Measurements from ENCODE around the gene ITGB6. TPM values are rescaled to one million over a fixed set of nuclear protein-coding genes. Genes with fewer than 3 reads are reported as not detected.

The ITGB6 gene
- polyA plus RNA-seq, 2 of the 4 experiments (the other 2 are of a cell fraction): 4.2 to 5.0 TPM

GRCh38 chr2:160076914-160077313 lies 123.2 kb downstream of the ITGB6 start:
- no peak overlapping the region for H3K4me3 ChIP-seq
- POLR2A ChIA-PET: no interaction called here

GRCh38 chr2:160076241-160076640 lies 123.8 kb downstream of the ITGB6 start:
- Histone ChIP-seq H3K27ac (no peak overlapping the region), H3K4me1 (peaks cover 14% of the 10 kb centered on the region; the same call in 2 of the 3 replicates), H3K4me3 (no peak overlapping the region), H3K4me2 (peak overlapping the region; percentile 8; the same call in 2 of the 3 replicates), H3K9me3 (no peaks in the 10 kb centered on the region)
- ChIA-PET POLR2A (no interaction called here), CTCF (interaction anchor here (0.6 to 4.0 kb wide), 4 partner anchors 10 to 21 kb away, joined by 3 to 28 read pairs (median 8); no protein-coding TSS in a partner anchor)
- ATAC-seq: no peak
- 83% methylated on average over 2 of the region's 2 CpGs for WGBS (ENCODE audit: missing lambda C conversion rate)
- FAIRE-seq: no peak
- TF ChIP-seq REST (IDR thresholded peaks at IDR 0.05): no peak
- no peak for TF ChIP-seq KDM1A (IDR thresholded peaks at IDR 0.05; ENCODE audit: low read depth)
- TF ChIP-seq GATA3 (IDR thresholded peaks at IDR 0.05; ENCODE audit: borderline replicate concordance): no peak
- no peak for TF ChIP-seq CTCF (IDR thresholded peaks at IDR 0.05)
- TF ChIP-seq HES2 (IDR thresholded peaks at IDR 0.05): no peak
- no peak for TF ChIP-seq SMC3 (IDR thresholded peaks at IDR 0.05)
- TF ChIP-seq POLR2AphosphoS2 (conservative IDR thresholded peaks at IDR 0.05; ENCODE audit: low read length): no peak
- TF ChIP-seq RNF2 (IDR thresholded peaks at IDR 0.05; ENCODE audit: borderline replicate concordance, low read depth): no peak
- TF ChIP-seq CBX2 (IDR thresholded peaks at IDR 0.05; ENCODE audit: borderline replicate concordance, low read depth): no peak
- no peak for TF ChIP-seq NPAS2 (CRISPR knock-in tag; IDR thresholded peaks at IDR 0.05; ENCODE audit: borderline replicate concordance)
- DNase-seq (ENCODE audit: low read depth in 1 of 2, low spot score in 1 of 2): no peak

More at GRCh38 chr2:160076914-160077313, 123.2 kb downstream of the ITGB6 start:
- 78% methylated on average over 4 of the region's 4 CpGs for WGBS (ENCODE audit: missing lambda C conversion rate)
- TF ChIP-seq RARB (CRISPR knock-in tag; IDR thresholded peaks at IDR 0.05) (no peak), GATA3 (IDR thresholded peaks at IDR 0.05; ENCODE audit: borderline replicate concordance) (no peak), CBX8 (IDR thresholded peaks at IDR 0.05) (no peak), NR3C1 (IDR thresholded peaks at IDR 0.05) (no peak), KDM1A (IDR thresholded peaks at IDR 0.05; ENCODE audit: low read depth) (no peak), HEYL (CRISPR knock-in tag; IDR thresholded peaks at IDR 0.05) (no peak), HES2 (IDR thresholded peaks at IDR 0.05) (no peak), MAZ (IDR thresholded peaks at IDR 0.05; ENCODE audit: borderline replicate concordance, low read depth, low read length) (no peak), BCL3 (IDR thresholded peaks at IDR 0.05) (no peak), CHD2 (IDR thresholded peaks at IDR 0.05; ENCODE audit: low read length, partially characterized antibody) (no peak), MYC (IDR thresholded peaks at IDR 0.05; ENCODE audit: borderline replicate concordance, low read length) (no peak), CHD4 (IDR thresholded peaks at IDR 0.05; ENCODE audit: borderline replicate concordance) (no peak)
- Histone ChIP-seq H3K27ac (no peak overlapping the region), H3K9me3 (no peaks in the 10 kb centered on the region), H3K4me2 (no peak overlapping the region), H3K4me1 (peaks cover 14% of the 10 kb centered on the region; the same call in 2 of the 3 replicates)
- FAIRE-seq (no peak), DNase-seq (ENCODE audit: low read depth in 1 of 2, low spot score in 1 of 2) (no peak), ATAC-seq (no peak)
- CTCF ChIA-PET: interaction anchor here (1.1 to 4.0 kb wide), 7 partner anchors 9 to 986 kb away, joined by 3 to 28 read pairs (median 6); no protein-coding TSS in a partner anchor

Data from A549 (cell line).